Measurements from ENCODE around the gene ARHGAP25. TPM values are rescaled to one million over a fixed set of nuclear protein-coding genes. Genes with fewer than 3 reads are reported as not detected.
A peak's percentile ranks its signal among the peaks of the same experiment; 100 is the strongest.

Gene ARHGAP25
- total RNA-seq, 8 experiments from 2014 or later, result 0.22 to 4.7 (median 2.2) TPM; not detected in 1

GRCh38 chr2:68706637-68707036 lies 28.0 kb upstream of the ARHGAP25 start:
- Histone ChIP-seq H3K4me1 (replicated peaks in 1 of 2) (no peaks in the 10 kb centered on the region), H3K4me3 (no peak overlapping the region), H3K27ac (no peak overlapping the region)
- ATAC-seq (replicated peaks in 6 of 8), result no peak
- in situ Hi-C loops (cut with MboI; ENCODE audit: low pct_unique_long_range_greater_than_20kb in 2 of 9, low sequenced_read_pairs in 9 of 9, unreplicated experiment in 9 of 9), result loop anchor here in 4 of 9 experiments (25.0 kb wide), 2 partner anchors 206 to 219 kb away; no protein-coding TSS in a partner anchor
- WGBS, 10 experiments, result 20 to 100% (median 88%) methylated on average over 1 to 3 of the region's 3 CpGs

- 0 to 100% (median 80%) methylated on average over 1 to 3 of the region's 3 CpGs; no CpG with 5 or more reads in 1 of the 10 experiments for WGBS, 10 experiments
- ATAC-seq (replicated peaks in 6 of 8), result no peak
- H3K27ac ChIP-seq, result no peak overlapping the region
- H3K4me3 ChIP-seq, result no peak overlapping the region
- no peaks in the 10 kb centered on the region for H3K4me1 ChIP-seq (replicated peaks in 1 of 2)
- in situ Hi-C loops (cut with MboI; ENCODE audit: low pct_unique_long_range_greater_than_20kb in 2 of 9, low sequenced_read_pairs in 9 of 9, unreplicated experiment in 9 of 9), result loop anchor here in 4 of 9 experiments (25.0 kb wide), 2 partner anchors 204 to 221 kb away; no protein-coding TSS in a partner anchor
Measured at GRCh38 chr2:68708629-68709028, 26.0 kb upstream of the ARHGAP25 start.

- no peak overlapping the region for H3K27ac ChIP-seq
- no peaks in the 10 kb centered on the region for H3K4me1 ChIP-seq (replicated peaks in 1 of 2)
- 0 to 70% (median 33%) methylated on average over 1 to 5 of the region's 5 CpGs; no CpG with 5 or more reads in 1 of the 10 experiments for WGBS, 10 experiments
- in situ Hi-C loops (cut with MboI; ENCODE audit: low pct_unique_long_range_greater_than_20kb in 2 of 9, low sequenced_read_pairs in 9 of 9, unreplicated experiment in 9 of 9), result loop anchor here in 4 of 9 experiments (25.0 kb wide), 2 partner anchors 203 to 222 kb away; no protein-coding TSS in a partner anchor
- no peak overlapping the region for H3K4me3 ChIP-seq
- peak in 5 of 8 experiments; percentile 38 to 92 (median 88) for ATAC-seq (replicated peaks in 6 of 8)
Measured at GRCh38 chr2:68709421-68709911, 25.1 kb upstream of the ARHGAP25 start.

GRCh38 chr2:68710336-68710735 lies 24.3 kb upstream of the ARHGAP25 start:
- H3K4me1 ChIP-seq (replicated peaks in 1 of 2), result no peaks in the 10 kb centered on the region
- WGBS, 10 experiments, result 67 to 100% (median 100%) methylated on average over 1 of the region's 1 CpG; no CpG with 5 or more reads in 6 of the 10 experiments
- in situ Hi-C loops (cut with MboI; ENCODE audit: low pct_unique_long_range_greater_than_20kb in 2 of 9, low sequenced_read_pairs in 9 of 9, unreplicated experiment in 9 of 9), result loop anchor here in 4 of 9 experiments (25.0 kb wide), 2 partner anchors 202 to 223 kb away; no protein-coding TSS in a partner anchor
- no peak overlapping the region for H3K27ac ChIP-seq
- ATAC-seq (replicated peaks in 6 of 8), result no peak
- no peak overlapping the region for H3K4me3 ChIP-seq

- in situ Hi-C loops (cut with MboI; ENCODE audit: low pct_unique_long_range_greater_than_20kb in 2 of 9, low sequenced_read_pairs in 9 of 9, unreplicated experiment in 9 of 9), result loop anchor here in 4 of 9 experiments (25.0 kb wide), 2 partner anchors 202 to 223 kb away; no protein-coding TSS in a partner anchor
- ATAC-seq (replicated peaks in 6 of 8), result no peak
- Histone ChIP-seq H3K27ac (no peak overlapping the region), H3K4me1 (replicated peaks in 1 of 2) (no peaks in the 10 kb centered on the region), H3K4me3 (no peak overlapping the region)
- whole genome bisulfite sequencing, 10 experiments, result 40 to 100% (median 83%) methylated on average over 1 of the region's 1 CpG; no CpG with 5 or more reads in 5 of the 10 experiments
Measured at GRCh38 chr2:68710756-68711155, 23.9 kb upstream of the ARHGAP25 start.

GRCh38 chr2:68714866-68715265 lies 19.7 kb upstream of the ARHGAP25 start:
- ATAC-seq (replicated peaks in 6 of 8), result peak in 3 of 8 experiments; percentile 32 to 98 (median 98)
- Histone ChIP-seq H3K27ac (no peak overlapping the region), H3K4me1 (replicated peaks in 1 of 2) (no peaks in the 10 kb centered on the region), H3K4me3 (no peak overlapping the region)
- in situ Hi-C loops (cut with MboI; ENCODE audit: low pct_unique_long_range_greater_than_20kb in 2 of 9, low sequenced_read_pairs in 9 of 9, unreplicated experiment in 9 of 9), result loop anchor here in 4 of 9 experiments (25.0 kb wide), 2 partner anchors 197 to 228 kb away; no protein-coding TSS in a partner anchor
- WGBS, 10 experiments, result 0 to 100% (median 63%) methylated on average over 1 to 3 of the region's 3 CpGs; no CpG with 5 or more reads in 1 of the 10 experiments

GRCh38 chr2:68715353-68716041 lies 19.1 kb upstream of the ARHGAP25 start:
- Histone ChIP-seq H3K4me3 (no peak overlapping the region), H3K4me1 (replicated peaks in 1 of 2) (no peaks in the 10 kb centered on the region), H3K27ac (no peak overlapping the region)
- in situ Hi-C loops (cut with MboI; ENCODE audit: low pct_unique_long_range_greater_than_20kb in 2 of 9, low sequenced_read_pairs in 9 of 9, unreplicated experiment in 9 of 9), result loop anchor here in 4 of 9 experiments (25.0 kb wide), 2 partner anchors 197 to 228 kb away; no protein-coding TSS in a partner anchor
- 0 to 70% (median 48%) methylated on average over 1 to 10 of the region's 13 CpGs for WGBS, 10 experiments
- ATAC-seq (replicated peaks in 6 of 8), result peak in 3 of 8 experiments; percentile 73 to 99 (median 80)

GRCh38 chr2:68716604-68717304 lies 17.9 kb upstream of the ARHGAP25 start:
- no peak for ATAC-seq (replicated peaks in 6 of 8)
- 20 to 100% (median 81%) methylated on average over 1 to 8 of the region's 8 CpGs; no CpG with 5 or more reads in 1 of the 10 experiments for WGBS, 10 experiments
- Histone ChIP-seq H3K4me1 (replicated peaks in 1 of 2) (no peaks in the 10 kb centered on the region), H3K4me3 (no peak overlapping the region), H3K27ac (no peak overlapping the region)
- in situ Hi-C loops (cut with MboI; ENCODE audit: low pct_unique_long_range_greater_than_20kb in 2 of 9, low sequenced_read_pairs in 9 of 9, unreplicated experiment in 9 of 9), result loop anchor here in 4 of 9 experiments (25.0 kb wide), 2 partner anchors 196 to 229 kb away; no protein-coding TSS in a partner anchor

- WGBS, 10 experiments, result 0 to 95% (median 81%) methylated on average over 1 to 3 of the region's 3 CpGs
- ATAC-seq (replicated peaks in 6 of 8), result no peak
- in situ Hi-C loops (cut with MboI; ENCODE audit: low pct_unique_long_range_greater_than_20kb in 2 of 9, low sequenced_read_pairs in 9 of 9, unreplicated experiment in 9 of 9), result loop anchor here in 4 of 9 experiments (25.0 kb wide), 2 partner anchors 195 to 230 kb away; no protein-coding TSS in a partner anchor
- no peaks in the 10 kb centered on the region for H3K4me1 ChIP-seq (replicated peaks in 1 of 2)
- H3K4me3 ChIP-seq, result no peak overlapping the region
- H3K27ac ChIP-seq, result no peak overlapping the region
Measured at GRCh38 chr2:68717305-68717661, 17.3 kb upstream of the ARHGAP25 start.

- no peaks in the 10 kb centered on the region for H3K4me1 ChIP-seq (replicated peaks in 1 of 2)
- no peak overlapping the region for H3K27ac ChIP-seq
- 30 to 100% (median 98%) methylated on average over 1 to 4 of the region's 4 CpGs; no CpG with 5 or more reads in 2 of the 10 experiments for WGBS, 10 experiments
- H3K4me3 ChIP-seq, result no peak overlapping the region
- in situ Hi-C loops (cut with MboI; ENCODE audit: low pct_unique_long_range_greater_than_20kb in 2 of 9, low sequenced_read_pairs in 9 of 9, unreplicated experiment in 9 of 9), result loop anchor here in 4 of 9 experiments (25.0 kb wide), 2 partner anchors 192 to 233 kb away; no protein-coding TSS in a partner anchor
- no peak for ATAC-seq (replicated peaks in 6 of 8)
Measured at GRCh38 chr2:68719912-68720311, 14.7 kb upstream of the ARHGAP25 start.

- Histone ChIP-seq H3K4me3 (no peak overlapping the region), H3K27ac (no peak overlapping the region), H3K4me1 (replicated peaks in 1 of 2) (no peaks in the 10 kb centered on the region)
- in situ Hi-C loops (cut with MboI; ENCODE audit: low pct_unique_long_range_greater_than_20kb in 2 of 9, low sequenced_read_pairs in 9 of 9, unreplicated experiment in 9 of 9), result loop anchor here in 4 of 9 experiments (25.0 kb wide), 2 partner anchors 192 to 233 kb away; no protein-coding TSS in a partner anchor
- 0 to 76% (median 50%) methylated on average over 1 to 3 of the region's 3 CpGs; no CpG with 5 or more reads in 3 of the 10 experiments for WGBS, 10 experiments
- no peak for ATAC-seq (replicated peaks in 6 of 8)
Measured at GRCh38 chr2:68720665-68721064, 13.9 kb upstream of the ARHGAP25 start.

- Histone ChIP-seq H3K4me3 (no peak overlapping the region), H3K27ac (no peak overlapping the region), H3K4me1 (replicated peaks in 1 of 2) (no peaks in the 10 kb centered on the region)
- WGBS, 10 experiments, result 54 to 93% (median 80%) methylated on average over 3 to 8 of the region's 8 CpGs; no CpG with 5 or more reads in 2 of the 10 experiments
- in situ Hi-C loops (cut with MboI; ENCODE audit: low pct_unique_long_range_greater_than_20kb in 2 of 9, low sequenced_read_pairs in 9 of 9, unreplicated experiment in 9 of 9), result loop anchor here in 4 of 9 experiments (25.0 kb wide), 2 partner anchors 191 to 234 kb away; no protein-coding TSS in a partner anchor
- ATAC-seq (replicated peaks in 6 of 8), result peak in 1 of 8 experiments; percentile 77
Measured at GRCh38 chr2:68721482-68722101, 13.0 kb upstream of the ARHGAP25 start.
